HG03064 (cell line): ENCODE measurements around the gene QDPR.
"Not testable (repeated sequence)": the region's sequence is repeated elsewhere in the genome, so short reads cannot be mapped to it uniquely, and the experiment has no call there.

Experiments
- ATAC-seq: cut with Tn5 transposase; IDR thresholded peaks from one replicate; pipeline ENCODE4 v1.9.1; 2021; ENCODE audit warnings: low read depth; ENCODE audit not compliant: unreplicated experiment

QDPR gene

DNA sequence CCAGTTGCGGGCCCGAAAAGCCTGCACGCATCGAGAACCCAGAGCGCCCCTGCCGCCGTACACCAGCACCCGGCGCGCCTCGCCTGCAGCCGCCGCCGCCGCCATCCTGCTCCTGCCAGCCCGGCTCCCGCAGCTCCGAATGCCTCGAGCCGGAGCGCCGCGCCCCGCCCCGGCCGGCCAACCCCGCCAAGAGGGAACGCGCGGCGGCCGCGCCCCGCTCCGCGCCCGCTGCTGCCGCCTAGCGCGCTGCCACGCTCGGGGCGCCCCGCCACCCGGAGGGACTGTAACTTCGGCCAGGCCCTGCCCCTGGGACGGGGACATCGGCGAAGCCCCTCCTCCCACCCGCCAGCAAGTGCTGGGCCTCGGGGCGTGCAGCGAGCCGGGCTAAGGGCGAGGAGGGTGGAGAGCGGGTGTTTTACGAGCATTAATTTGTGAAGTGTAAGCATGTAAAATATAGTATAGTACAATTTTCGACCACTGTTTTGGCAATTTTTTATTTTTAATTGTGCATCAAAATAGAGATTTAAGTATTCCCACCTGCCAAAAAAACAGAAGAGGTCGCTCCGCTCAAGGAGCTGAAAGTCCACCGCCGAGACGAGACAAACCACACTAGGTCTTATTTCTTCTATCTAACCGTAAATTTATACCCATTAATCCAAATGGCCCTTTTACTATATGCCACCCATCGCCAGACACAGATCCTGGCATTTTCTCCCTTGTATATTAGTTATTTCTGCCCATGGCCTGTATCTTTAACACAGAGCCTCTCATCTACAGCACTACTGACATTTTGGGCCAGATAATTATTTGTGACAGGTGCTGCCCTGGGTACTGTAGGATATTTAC is at the start of gene QDPR:
Gene QDPR (minus strand): TSS at position 141 of the 846 bp plus-strand sequence. CDS start 36 bp downstream, at position 105.
- ATAC-seq = peak; percentile 96

DNA sequence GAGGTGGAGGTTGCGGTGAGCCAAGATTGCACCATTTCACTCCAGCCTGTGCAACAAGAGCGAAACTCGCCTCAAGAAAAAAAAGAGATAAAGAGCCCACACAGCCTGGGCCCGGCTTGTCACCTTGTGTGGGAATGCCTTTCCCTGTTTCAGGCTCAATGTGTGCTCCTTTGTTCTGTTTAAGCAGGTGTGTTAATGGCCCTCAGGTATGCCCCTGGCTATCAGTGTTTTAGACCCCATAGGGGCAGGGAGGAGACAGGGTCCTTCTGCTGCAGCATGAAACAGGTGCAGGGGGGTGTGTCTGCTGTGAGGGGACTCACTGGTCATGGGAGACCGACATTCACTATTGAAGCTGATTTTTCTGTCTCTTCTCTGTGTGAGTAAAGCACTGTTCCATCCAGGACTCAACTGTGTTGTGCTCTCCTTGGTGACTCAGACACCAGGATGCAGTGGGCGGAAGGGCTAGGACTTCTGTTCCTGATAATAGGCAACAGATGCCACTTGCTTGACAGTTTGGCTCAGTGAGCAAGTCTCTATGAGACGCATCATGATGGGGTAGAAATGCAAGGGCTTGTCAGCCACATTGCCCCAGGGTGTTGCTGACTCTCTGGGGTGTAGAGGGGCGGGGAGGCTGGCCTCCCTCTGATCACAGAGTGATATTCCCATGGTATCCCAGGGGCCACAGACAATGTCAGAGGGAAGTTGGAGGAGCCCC is 49.5 kb upstream of the QDPR start:
- ATAC-seq = no peak

- no peak for ATAC-seq
Observed at GRCh38 chr4:17560065-17560673, 48.3 kb upstream of the QDPR start.

GRCh38 chr4:17559709-17560048 is 47.8 kb upstream of the QDPR start:
- no peak for ATAC-seq

DNA sequence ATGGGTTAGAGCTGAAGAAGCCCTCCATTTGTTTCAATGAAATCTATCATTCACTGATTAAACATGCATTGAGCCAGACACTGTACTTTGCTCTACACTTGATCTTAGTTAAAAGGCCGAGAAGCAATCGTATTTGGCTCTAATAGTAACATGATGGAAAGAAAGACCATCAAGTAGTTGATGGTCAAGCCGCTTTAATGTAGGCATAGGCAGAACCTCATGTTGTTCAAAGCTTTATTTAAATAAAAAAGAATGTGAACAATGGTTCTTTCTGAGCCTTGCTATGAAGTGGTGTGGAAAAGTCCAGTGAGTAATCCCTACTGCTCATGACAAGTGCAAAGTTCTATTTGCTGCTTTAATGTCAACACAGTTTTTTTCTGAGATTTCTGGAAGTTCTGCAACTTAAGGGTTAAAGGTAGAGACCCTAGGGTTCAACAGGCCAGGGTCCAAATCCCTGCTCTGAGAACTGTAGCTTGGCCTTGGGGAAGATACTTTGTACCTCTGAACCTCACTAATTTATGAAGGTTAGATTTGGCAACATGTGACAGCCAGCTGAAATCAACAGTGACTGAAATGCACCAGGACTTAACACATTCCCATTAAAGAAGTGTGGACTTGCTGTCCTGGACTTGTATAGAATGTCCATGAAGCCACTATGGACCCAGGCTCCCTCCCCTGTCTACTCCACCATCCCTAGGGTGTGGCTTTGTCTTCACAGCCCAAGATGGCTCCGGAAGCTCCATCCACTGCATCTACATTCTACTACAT is 47.2 kb upstream of the QDPR start:
- ATAC-seq = no peak

- ATAC-seq = no peak
Observed at GRCh38 chr4:17557880-17558279, 46.0 kb upstream of the QDPR start.

GRCh38 chr4:17556498-17556897 is 44.6 kb upstream of the QDPR start:
- ATAC-seq = no peak

GRCh38 chr4:17554568-17554967 is 42.7 kb upstream of the QDPR start:
- ATAC-seq = no peak

- no peak for ATAC-seq
Observed at GRCh38 chr4:17552427-17552826, 40.5 kb upstream of the QDPR start.

GRCh38 chr4:17550549-17550948 is 38.7 kb upstream of the QDPR start:
- no peak for ATAC-seq

DNA sequence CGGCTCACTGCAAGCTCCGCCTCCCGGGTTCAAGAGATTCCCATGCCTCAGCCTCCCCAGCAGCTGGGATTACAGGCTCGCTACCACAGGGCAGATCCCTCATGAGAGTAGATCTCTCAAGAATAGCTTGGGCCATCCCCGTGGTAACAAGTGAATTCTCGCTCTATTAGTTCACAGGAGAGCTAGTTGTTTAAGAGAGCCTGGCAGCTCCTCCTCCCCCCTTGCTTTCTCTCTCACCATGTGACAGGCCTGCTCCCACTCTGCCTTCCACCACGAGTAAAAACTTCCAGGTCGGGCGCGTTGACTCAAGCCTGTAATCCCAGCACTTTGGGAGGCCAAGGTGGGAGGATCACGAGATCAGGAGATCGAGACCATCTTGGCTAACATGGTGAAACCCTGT is 34.8 kb upstream of the QDPR start:
- no peak for ATAC-seq

DNA sequence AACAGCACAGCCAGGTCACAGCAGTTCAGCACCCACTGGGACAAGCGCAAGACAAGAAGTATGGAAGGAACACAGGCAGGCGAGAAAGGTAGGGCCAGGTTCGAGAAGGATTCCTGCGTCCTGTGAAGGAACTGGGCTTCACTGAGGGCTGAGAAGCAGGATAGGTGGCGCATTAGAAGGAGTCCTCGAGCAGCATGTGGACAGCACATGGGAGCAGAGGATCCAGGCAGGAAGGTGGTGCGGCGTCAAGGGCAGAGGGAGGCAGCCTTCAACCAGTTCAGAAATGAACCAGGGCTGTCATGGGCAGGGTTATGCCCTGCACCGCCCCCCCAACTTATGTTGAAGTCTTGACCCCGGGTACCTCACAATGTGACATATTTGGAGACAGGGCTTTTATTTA is 34.3 kb upstream of the QDPR start:
- no peak for ATAC-seq

- no peak for ATAC-seq
Observed at GRCh38 chr4:17545374-17546140, 33.7 kb upstream of the QDPR start.

GRCh38 chr4:17544831-17545234 is 32.9 kb upstream of the QDPR start:
- no peak for ATAC-seq

- ATAC-seq = no peak
Observed at GRCh38 chr4:17544205-17544604, 32.3 kb upstream of the QDPR start.

- not testable (repeated sequence) for ATAC-seq
Observed at GRCh38 chr4:17537060-17537459, 25.2 kb upstream of the QDPR start.

- no peak for ATAC-seq
Observed at GRCh38 chr4:17535906-17536305, 24.0 kb upstream of the QDPR start.

- no peak for ATAC-seq
Observed at GRCh38 chr4:17535242-17535641, 23.4 kb upstream of the QDPR start.

DNA sequence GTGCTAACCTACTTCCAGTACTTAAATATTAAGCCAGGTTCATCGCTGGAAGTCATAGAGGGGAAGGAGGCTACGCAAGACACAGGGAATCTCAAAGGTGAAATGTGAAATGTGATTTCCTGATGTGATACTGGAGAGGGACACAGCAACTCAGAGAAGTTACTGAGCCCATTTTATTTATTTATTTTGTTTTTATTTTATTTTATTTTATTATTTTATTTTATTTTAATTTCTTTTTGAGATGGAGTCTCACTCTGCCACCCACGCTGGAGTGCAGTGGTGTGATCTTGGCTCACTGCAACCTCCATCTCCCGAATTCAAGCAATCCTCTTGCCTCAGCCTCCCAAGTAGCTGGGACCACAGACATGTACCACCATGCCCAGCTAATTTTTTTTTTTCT is 22.8 kb upstream of the QDPR start:
- ATAC-seq = no peak
